Measurements from ENCODE around the gene C10orf62.

Gene C10orf62

GRCh38 chr10:97543025-97543546 lies 46.4 kb upstream of the C10orf62 start (continued):
- TF ChIP-seq ZNF629 (tag by site-specific recombination; IDR thresholded peaks at IDR 0.05), result peak; percentile 58; the same call in 1 of the 2 replicates
- TF ChIP-seq ZNF138 (tag by site-specific recombination; IDR thresholded peaks at IDR 0.05; ENCODE audit: borderline replicate concordance), result no peak
- no peak for TF ChIP-seq PRDM10 (tag by site-specific recombination; IDR thresholded peaks at IDR 0.05)

- ChIA-PET CTCF (interaction anchor here (0.7 to 4.1 kb wide), 4 partner anchors 11 to 83 kb away, joined by 3 to 24 read pairs (median 5); no protein-coding TSS in a partner anchor), POLR2A (interaction anchor here (1.2 kb wide), 1 partner anchor 48 kb away, joined by 3 read pairs; the partner anchor contains the start of gene UBTD1)
- Histone ChIP-seq H3K36me3 (ENCODE audit: control insufficient read depth in 2 of 2, insufficient read depth in 1 of 2, low read length in 2 of 2) (no peaks in the 10 kb centered on the region), H3K9me3 (ENCODE audit: control insufficient read depth, insufficient read depth, low read depth, low read length) (no peaks in the 10 kb centered on the region), H3K4me1 (ENCODE audit: control insufficient read depth, insufficient read depth, low read length) (peaks cover 14% of the 10 kb centered on the region; the same call in 1 of the 2 replicates), H3K27ac (ENCODE audit: extremely low read depth, low read depth, low read length) (0 out of 2 replicates have a peak overlapping the region, but pooled peaks have one; percentile 5), H3K4me3 (ENCODE audit: low read depth, low read length) (no peak overlapping the region)
- no peak for TF ChIP-seq ZNF837 (tag by site-specific recombination; IDR thresholded peaks at IDR 0.05)
- TF ChIP-seq ZBTB11 (tag by site-specific recombination; conservative IDR thresholded peaks at IDR 0.05; ENCODE audit: low read depth), result no peak
- no peak for TF ChIP-seq REST (tag by site-specific recombination; IDR thresholded peaks at IDR 0.05)
- no peak for TF ChIP-seq AEBP2 (tag by site-specific recombination; IDR thresholded peaks at IDR 0.05; ENCODE audit: borderline replicate concordance)
- no peak for TF ChIP-seq ZNF843 (tag by site-specific recombination; IDR thresholded peaks at IDR 0.05)
- TF ChIP-seq ZNF747 (tag by site-specific recombination; IDR thresholded peaks at IDR 0.05), result no peak
- no peak for TF ChIP-seq SP2 (tag by site-specific recombination; IDR thresholded peaks at IDR 0.05)
- no peak for TF ChIP-seq ZNF169 (tag by site-specific recombination; IDR thresholded peaks at IDR 0.05)
- TF ChIP-seq PRDM10 (tag by site-specific recombination; IDR thresholded peaks at IDR 0.05), result no peak
- no peak for TF ChIP-seq ZNF768 (tag by site-specific recombination; IDR thresholded peaks at IDR 0.05)
- TF ChIP-seq ZNF23 (tag by site-specific recombination; IDR thresholded peaks at IDR 0.05; ENCODE audit: borderline replicate concordance), result no peak
- no peak for TF ChIP-seq HIC1 (tag by site-specific recombination; IDR thresholded peaks at IDR 0.05)
Observed at GRCh38 chr10:97546456-97547270, 42.9 kb upstream of the C10orf62 start.

Data from HEK293 (cell line).